HepG2 (cell line): ENCODE data around the gene ABTB2. TPM values are rescaled to one million over a fixed set of nuclear protein-coding genes. Genes with fewer than 3 reads are reported as not detected.
A peak's percentile ranks its signal among the peaks of the same experiment; 100 is the strongest.

Source experiments
- FOXA3 ChIP-seq: IDR thresholded peaks from 2 replicates; pipeline ENCODE4 v1.6.1; 2016; ENCODE audit warnings: missing genetic modification reagents, missing compliant biosample characterization
- FOXP1 ChIP-seq, 2 experiments: fragments of 450-650 bp in 1 of 2; IDR thresholded peaks; 2 replicates each; pipeline ENCODE4 v1.6.1; 2017 to 2018; ENCODE audit warnings: antibody characterized with exemption in 1 of 2
- GABPA ChIP-seq, 2 experiments: IDR thresholded peaks; 2 replicates each; pipeline ENCODE4 v1.6.1; 2011 to 2016; ENCODE audit warnings: low read depth in 2 of 2, low read length in 1 of 2, missing biosample characterization in 1 of 2, missing genetic modification characterization in 1 of 2
- HIC2 ChIP-seq: sonication (generic); formaldehyde crosslinking; IDR thresholded peaks from 2 replicates; pipeline ENCODE4 v1.9.0; 2022; ENCODE audit warnings: low read depth, missing genetic modification reagents
- IRF9 ChIP-seq: sonication (generic); formaldehyde crosslinking; IDR thresholded peaks from 2 replicates; pipeline ENCODE4 v1.8.0; 2022; ENCODE audit warnings: missing genetic modification reagents, mild to moderate bottlenecking, borderline replicate concordance
- RBM39 ChIP-seq: fragments of 200-400 bp; formaldehyde crosslinking; IDR thresholded peaks from one replicate; pipeline ENCODE4 v1.6.1; 2018; ENCODE audit warnings: antibody characterized with exemption, mild to moderate bottlenecking, low read depth, low read length; ENCODE audit not compliant: poor library complexity, severe bottlenecking
- SALL1 ChIP-seq: sonication (generic); formaldehyde crosslinking; IDR thresholded peaks from 2 replicates; pipeline ENCODE4 v1.8.0; 2022; ENCODE audit warnings: mild to moderate bottlenecking, missing genetic modification reagents
- SKIL ChIP-seq: sonication (generic); formaldehyde crosslinking; IDR thresholded peaks from 2 replicates; pipeline ENCODE4 v1.8.0; 2022; ENCODE audit warnings: missing genetic modification reagents, mild to moderate bottlenecking, moderate library complexity, borderline replicate concordance
- TBL1XR1 ChIP-seq: fragments of 150-350 bp; IDR thresholded peaks from 2 replicates; pipeline ENCODE4 v1.6.1; 2014; ENCODE audit warnings: borderline replicate concordance, low read length; ENCODE audit not compliant: partially characterized antibody
- ZFY ChIP-seq: sonication (generic); formaldehyde crosslinking; IDR thresholded peaks from 2 replicates; pipeline ENCODE4 v1.4.0; 2020; ENCODE audit warnings: missing genetic modification reagents
- ZNF318 ChIP-seq: sonication (generic); formaldehyde crosslinking; IDR thresholded peaks from 2 replicates; pipeline ENCODE4 v1.4.0; 2020; ENCODE audit warnings: mild to moderate bottlenecking, missing genetic modification reagents
- ZNF503 ChIP-seq: sonication (generic); formaldehyde crosslinking; IDR thresholded peaks from 2 replicates; pipeline ENCODE4 v1.4.0; 2020; ENCODE audit warnings: missing genetic modification reagents
- polyA plus RNA-seq, 8 experiments: library from polyadenylated mRNA; depleted of rRNA in 3 of 8; stranded (reverse) in 7 of 8; unstranded in 1 of 8; fragments of >200 nt; fragmentation: Illumina TruSeq in 4 of 8; extraction: Trizol in 4 of 8; gene quantifications; 2 replicates each; pipeline versions ENCODE4 v1.2.1 to v1.2.3, GENCODE V29; 2011 to 2016; ENCODE audit warnings: low read depth in 4 of 8, missing spikeins in 1 of 8, mixed read lengths in 1 of 8; ENCODE audit not compliant: insufficient read depth in 1 of 8
- total RNA-seq, 5 experiments: library from RNA; depleted of rRNA; stranded (reverse); fragments of >200 nt; fragmentation: Illumina TruSeq; extraction: Trizol; gene quantifications; 2 replicates each; pipeline ENCODE4 v1.2.3, GENCODE V29; 2016; ENCODE audit warnings: low read depth in 1 of 5

ABTB2 gene
- total and polyA plus RNA-seq, 2 of the 13 experiments (the other 11 are each of a cell fraction or from before 2014, with no cell fraction given) = 5.1 to 15.4 TPM

- TF ChIP-seq HIC2 (CRISPR knock-in tag) (peak; percentile 30; the same call in 1 of the 2 replicates), TBL1XR1 (no peak), SKIL (CRISPR knock-in tag) (no peak), ZNF503 (no peak), ZFY (no peak), ZNF318 (CRISPR knock-in tag) (no peak), FOXP1 (IDR thresholded peaks at IDR 0.05) (no peak), FOXP1 (CRISPR knock-in tag; IDR thresholded peaks at IDR 0.05) (peak; percentile 11; the same call in 1 of the 2 replicates), SALL1 (CRISPR knock-in tag) (peak; percentile 74), GABPA (IDR thresholded peaks at IDR 0.05; ENCODE audit: low read depth, low read length) (no peak), GABPA (CRISPR knock-in tag; IDR thresholded peaks at IDR 0.05; ENCODE audit: low read depth) (no peak), FOXA3 (CRISPR knock-in tag) (peak; percentile 77), RBM39 (no peak), IRF9 (CRISPR knock-in tag) (no peak)
These were observed 25.3 kb downstream of the ABTB2 start (continued) for GRCh38 chr11:34332524-34332923.
